Fibroblast of lung (primary cell): Measurements from ENCODE around the gene CCSER2. TPM values are rescaled to one million over a fixed set of nuclear protein-coding genes. Genes with fewer than 3 reads are reported as not detected.

Experiments used
- DNase-seq, 2 donors: peaks; one replicate each; pipeline versions ENCODE4 v3.0.0 to v3.0.0-alpha.2; 2010; ENCODE audit warnings: low read depth in 2 of 2
- H2AFZ ChIP-seq: 2 replicates; pipeline ENCODE4 v1.5.1; 2012; ENCODE audit warnings: low read length, control low read depth, inconsistent platforms
- H3K27ac ChIP-seq: 2 replicates; pipeline ENCODE4 v1.5.1; 2011; ENCODE audit warnings: low read length, control low read depth; ENCODE audit not compliant: insufficient read depth
- H3K27me3 ChIP-seq: 2 replicates; pipeline ENCODE4 v1.5.1; 2011; ENCODE audit warnings: mild to moderate bottlenecking, low read length; ENCODE audit not compliant: control insufficient read depth, insufficient read depth
- H3K36me3 ChIP-seq: 2 replicates; pipeline ENCODE4 v1.5.1; 2011; ENCODE audit warnings: low read length; ENCODE audit not compliant: control insufficient read depth, insufficient read depth
- H3K4me1 ChIP-seq: 2 replicates; pipeline ENCODE4 v1.5.1; 2011; ENCODE audit warnings: low read length; ENCODE audit not compliant: control insufficient read depth, insufficient read depth; ENCODE audit errors: extremely low read depth
- H3K4me2 ChIP-seq: 2 replicates; pipeline ENCODE4 v1.5.1; 2011; ENCODE audit warnings: low read length, control low read depth; ENCODE audit not compliant: insufficient read depth; ENCODE audit errors: extremely low read depth
- H3K4me3 ChIP-seq, 4 experiments: fragments of 200-600 bp in 1 of 4; sonication (generic) in 1 of 4; replicated peaks in 1 of 4; 2 replicates each; pipeline ENCODE4 v1.5.1; 2011 to 2016; ENCODE audit warnings: low read length in 4 of 4, low read depth in 3 of 4, mild to moderate bottlenecking in 3 of 4, control low read depth in 2 of 4, inconsistent platforms in 1 of 4, mixed read lengths in 1 of 4; ENCODE audit not compliant: insufficient read depth in 1 of 4; ENCODE audit errors: control extremely low read depth in 1 of 4
- H3K79me2 ChIP-seq: 2 replicates; pipeline ENCODE4 v1.5.1; 2012; ENCODE audit warnings: mild to moderate bottlenecking, low read length, inconsistent platforms; ENCODE audit not compliant: control insufficient read depth, insufficient read depth
- H3K9ac ChIP-seq: 2 replicates; pipeline ENCODE4 v1.5.1; 2011; ENCODE audit warnings: mild to moderate bottlenecking, low read length, control low read depth; ENCODE audit not compliant: insufficient read depth
- H3K9me3 ChIP-seq: 2 replicates; pipeline ENCODE4 v1.5.1; 2012; ENCODE audit warnings: low read depth, low read length; ENCODE audit not compliant: control insufficient read depth, insufficient read depth
- H4K20me1 ChIP-seq: 2 replicates; pipeline ENCODE4 v1.5.1; 2011; ENCODE audit warnings: low read length; ENCODE audit not compliant: control insufficient read depth, insufficient read depth; ENCODE audit errors: extremely low read depth
- CTCF ChIP-seq, 2 donors: IDR thresholded peaks in 1 of 2; conservative IDR thresholded peaks in 1 of 2; 1 replicate in 1 of 2; 2 replicates in 1 of 2; pipeline ENCODE4 v1.5.1; 2011 to 2012; ENCODE audit warnings: low read length in 2 of 2, control low read depth in 1 of 2, inconsistent platforms in 1 of 2, low read depth in 1 of 2, mild to moderate bottlenecking in 1 of 2
- EZH2 ChIP-seq: IDR thresholded peaks from 2 replicates; pipeline ENCODE4 v1.5.1; 2012; ENCODE audit warnings: low read length, control low read depth, mild to moderate bottlenecking; ENCODE audit errors: missing control alignments
- polyA plus RNA-seq, 2 donors: library from polyadenylated mRNA; depleted of rRNA in 1 of 2; stranded (reverse) in 1 of 2; unstranded in 1 of 2; fragments of >200 nt; gene quantifications; 2 replicates each; pipeline ENCODE4 v1.2.1, GENCODE V29; 2011 to 2012; ENCODE audit warnings: missing spikeins in 1 of 2
- total RNA-seq: library from RNA; depleted of rRNA; stranded (reverse); fragments of >200 nt; gene quantifications from 2 replicates; pipeline ENCODE4 v1.2.1, GENCODE V29; 2014

Gene CCSER2
- total and polyA plus RNA-seq, 2 donors (not counting 1 experiment from before 2014, with no cell fraction given) = 28.2 to 65.4 TPM

- Histone ChIP-seq H3K9ac (no peak overlapping the region), H3K4me2 (no peak overlapping the region), H3K4me3 (no peak overlapping the region), H3K27ac (no peak overlapping the region), H3K36me3 (no peaks in the 10 kb centered on the region), H3K79me2 (no peaks in the 10 kb centered on the region), H4K20me1 (no peaks in the 10 kb centered on the region), H3K9me3 (no peaks in the 10 kb centered on the region), H3K4me1 (no peaks in the 10 kb centered on the region), H3K27me3 (no peaks in the 10 kb centered on the region), H2AFZ (no peak overlapping the region)
- DNase-seq = no peak
- TF ChIP-seq CTCF (conservative IDR thresholded peaks at IDR 0.05 in 1 of 2, IDR thresholded peaks at IDR 0.05 in 1 of 2; ENCODE audit: low read depth in 1 of 2, low read length in 2 of 2) (no peak), EZH2 (no peak)
Observed at GRCh38 chr10:84288151-84288550, 40.2 kb upstream of the CCSER2 start.

GRCh38 chr10:84289521-84290200, 38.7 kb upstream of the CCSER2 start:
- no peak for TF ChIP-seq EZH2
- TF ChIP-seq CTCF (conservative IDR thresholded peaks at IDR 0.05 in 1 of 2, IDR thresholded peaks at IDR 0.05 in 1 of 2; ENCODE audit: low read depth in 1 of 2, low read length in 2 of 2) = no peak
- no peaks in the 10 kb centered on the region for H3K27me3 ChIP-seq

GRCh38 chr10:84290235-84290634, 38.2 kb upstream of the CCSER2 start:
- Histone ChIP-seq H4K20me1 (no peaks in the 10 kb centered on the region), H3K27me3 (no peaks in the 10 kb centered on the region), H3K4me1 (no peaks in the 10 kb centered on the region), H3K36me3 (no peaks in the 10 kb centered on the region), H3K79me2 (no peaks in the 10 kb centered on the region), H3K9ac (no peak overlapping the region), H3K4me3 (no peak overlapping the region), H3K4me2 (no peak overlapping the region), H2AFZ (no peak overlapping the region), H3K9me3 (no peaks in the 10 kb centered on the region), H3K27ac (no peak overlapping the region)
- no peak for TF ChIP-seq EZH2
- no peak for TF ChIP-seq CTCF (conservative IDR thresholded peaks at IDR 0.05 in 1 of 2, IDR thresholded peaks at IDR 0.05 in 1 of 2; ENCODE audit: low read depth in 1 of 2, low read length in 2 of 2)
- DNase-seq = no peak

More at GRCh38 chr10:84289521-84290200, 38.7 kb upstream of the CCSER2 start:
- no peak overlapping the region for H3K4me2 ChIP-seq
- DNase-seq = no peak
- no peaks in the 10 kb centered on the region for H3K79me2 ChIP-seq
- H3K36me3 ChIP-seq = no peaks in the 10 kb centered on the region
- no peak overlapping the region for H3K9ac ChIP-seq
- H4K20me1 ChIP-seq = no peaks in the 10 kb centered on the region
- H3K4me1 ChIP-seq = no peaks in the 10 kb centered on the region
- H2AFZ ChIP-seq = no peak overlapping the region
- H3K9me3 ChIP-seq = no peaks in the 10 kb centered on the region
- no peak overlapping the region for H3K27ac ChIP-seq
- no peak overlapping the region for H3K4me3 ChIP-seq
